Adrenal gland (tissue), 12 donors: Measurements from ENCODE around the gene PTPRH. TPM values are rescaled to one million over a fixed set of nuclear protein-coding genes. Genes with fewer than 3 reads are reported as not detected.

Source experiments
- DNase-seq, 7 donors: peaks; one replicate each; pipeline ENCODE4 v3.0.0-alpha.2; 2019 to 2020
- H3K27ac ChIP-seq, 5 donors: fragments of 200-600 bp; sonication (generic) in 4 of 5; 1 replicate in 3 of 5; 2 replicates in 2 of 5; pipeline versions ENCODE4 v1.5.1 to v1.8.0; 2016 to 2020; ENCODE audit warnings: mild to moderate bottlenecking in 1 of 5
- H3K27me3 ChIP-seq: fragments of 200-600 bp; 2 replicates; pipeline ENCODE4 v1.8.0; 2021
- H3K36me3 ChIP-seq, 2 donors: fragments of 200-600 bp; replicated peaks in 1 of 2; 1 replicate in 1 of 2; 2 replicates in 1 of 2; pipeline versions ENCODE4 v1.5.1 to v1.8.0; 2018 to 2022
- H3K4me1 ChIP-seq, 2 donors: fragments of 200-600 bp; replicated peaks in 1 of 2; 1 replicate in 1 of 2; 2 replicates in 1 of 2; pipeline versions ENCODE4 v1.5.1 to v1.8.0; 2018 to 2021
- H3K4me3 ChIP-seq, 4 donors: fragments of 200-600 bp; sonication (generic) in 3 of 4; one replicate each; pipeline ENCODE4 v1.5.1; 2016 to 2018
- H3K9me3 ChIP-seq, 3 donors: fragments of 200-600 bp; sonication (generic) in 1 of 3; replicated peaks in 1 of 3; 1 replicate in 2 of 3; 2 replicates in 1 of 3; pipeline versions ENCODE4 v1.5.1 to v1.8.0; 2016 to 2021
- CTCF ChIP-seq, 6 experiments: fragments of 450-650 bp in 4 of 6; fragments of 200-600 bp in 2 of 6; sonication (generic) in 1 of 6; IDR thresholded peaks; 1 replicate in 5 of 6; 2 replicates in 1 of 6; pipeline versions ENCODE4 v1.5.1 to v1.8.0; 2016 to 2021; ENCODE audit warnings: antibody characterized with exemption in 6 of 6, mild to moderate bottlenecking in 2 of 6, moderate library complexity in 1 of 6
- POLR2A ChIP-seq, 2 donors: fragments of 450-650 bp; IDR thresholded peaks; one replicate each; pipeline ENCODE4 v1.6.1; 2017; ENCODE audit warnings: antibody characterized with exemption in 2 of 2, mild to moderate bottlenecking in 2 of 2, moderate library complexity in 1 of 2
- WGBS, 4 donors: extraction: QIAGEN DNeasy Blood & Tissue Kit in 2 of 4; methylation state at CpG; one replicate each; pipeline versions ENCODE4 v1.1.5 to v1.1.7; 2013 to 2017; 5-methylcytosine and 5-hydroxymethylcytosine counted together
- intact Hi-C, 2 donors: fragments of 100-400 bp; cut with DNase I; formaldehyde crosslinking; loops; one replicate each; pipeline versions ENCODE4 v1.14.1 to v1.15.0; 2022 to 2023
- polyA plus RNA-seq, 3 donors: library from polyadenylated mRNA; stranded (reverse); fragments of 200-250 nt in 2 of 3; fragments of 350-450 nt in 1 of 3; fragmentation: Illumina TruSeq in 1 of 3; extraction: RNeasy Lipid Tissue Mini Kit (QIAGEN cat#74804) in 1 of 3; gene quantifications; one replicate each; pipeline ENCODE4 v1.2.3, GENCODE V29; 2013 to 2014
- total RNA-seq, 9 donors: library from RNA; depleted of rRNA in 4 of 9; stranded (reverse); fragments of >200 nt in 4 of 9; fragments of 120-200 nt in 1 of 9; fragmentation: NEBNext Ultra II Directional in 1 of 9; extraction: Animal tissue kit (Norgen Biotek cat#: 25700) in 1 of 9; gene quantifications; one replicate each; pipeline versions ENCODE4 v1.1.0 to v1.2.4, GENCODE V29; 2013 to 2023
- donor health status: healthy with polysubstance abuse.
- donor health status: Bipolar disorder and iron deficiency.
- donor health status: DM: yes; HTN: yes; CAD: no.
- donor health status: DM: no; HTN: no; CAD: no.
- donor health status: DM: no; HTN: no; CAD: no.
- donor health status: DM: yes; HTN: yes; CAD: no.

PTPRH gene
- total and polyA plus RNA-seq, 12 donors, result 30.1 to 159 (median 52.9) TPM

GRCh38 chr19:55248166-55248675 lies 38.9 kb upstream of the PTPRH start:
- 58 to 77% (median 59%) methylated on average over 6 to 10 of the region's 10 CpGs for WGBS, 4 donors
- peak in 1 of 7 donors; percentile 76 for DNase-seq
- Histone ChIP-seq H3K27me3 (no peaks in the 10 kb centered on the region), H3K36me3 (peaks cover 0 to 44% of the 10 kb centered on the region in 2 donors), H3K4me3 (no peak overlapping the region), H3K4me1 (peaks cover 11 to 49% of the 10 kb centered on the region in 2 donors), H3K9me3 (no peaks in the 10 kb centered on the region), H3K27ac (peak overlapping the region in 2 of 5 donors; percentile 9 to 66)
- no peak for TF ChIP-seq POLR2A (IDR thresholded peaks at IDR 0.05)
- TF ChIP-seq CTCF (IDR thresholded peaks at IDR 0.05), result no peak
- intact Hi-C loops, result no loop called here

- intact Hi-C loops, result no loop called here
- Histone ChIP-seq H3K36me3 (peaks cover 0 to 49% of the 10 kb centered on the region in 2 donors), H3K4me1 (peaks cover 7 to 43% of the 10 kb centered on the region in 2 donors), H3K4me3 (no peak overlapping the region), H3K27me3 (no peaks in the 10 kb centered on the region), H3K9me3 (no peaks in the 10 kb centered on the region), H3K27ac (peak overlapping the region in 2 of 5 donors; percentile 8 to 66)
- TF ChIP-seq CTCF (IDR thresholded peaks at IDR 0.05), result no peak
- no peak for TF ChIP-seq POLR2A (IDR thresholded peaks at IDR 0.05)
- DNase-seq, result peak in 3 of 7 donors; percentile 13 to 78 (median 17)
- WGBS, 4 donors, result 45 to 56% (median 47%) methylated on average over 5 to 10 of the region's 10 CpGs
Observed at GRCh38 chr19:55247621-55248099, 38.4 kb upstream of the PTPRH start.

- intact Hi-C loops, result no loop called here
- Histone ChIP-seq H3K4me1 (peaks cover 3 to 34% of the 10 kb centered on the region in 2 donors), H3K4me3 (no peak overlapping the region), H3K36me3 (peaks cover 0 to 58% of the 10 kb centered on the region in 2 donors), H3K9me3 (no peaks in the 10 kb centered on the region), H3K27ac (peak overlapping the region in 1 of 5 donors; percentile 66), H3K27me3 (no peaks in the 10 kb centered on the region)
- TF ChIP-seq POLR2A (IDR thresholded peaks at IDR 0.05) (no peak), CTCF (IDR thresholded peaks at IDR 0.05) (no peak)
- WGBS, 4 donors, result 88 to 91% (median 90%) methylated on average over 29 to 40 of the region's 40 CpGs
- peak in 2 of 7 donors; percentile 13 to 20 for DNase-seq
Observed at GRCh38 chr19:55246462-55247451, 37.5 kb upstream of the PTPRH start.

GRCh38 chr19:55245236-55245904 lies 36.1 kb upstream of the PTPRH start:
- H3K9me3 ChIP-seq, result no peaks in the 10 kb centered on the region
- TF ChIP-seq CTCF (IDR thresholded peaks at IDR 0.05) (no peak), POLR2A (IDR thresholded peaks at IDR 0.05) (no peak)
- H3K27me3 ChIP-seq, result no peaks in the 10 kb centered on the region
- H3K4me1 ChIP-seq, result peaks cover 0 to 23% of the 10 kb centered on the region in 2 donors
- DNase-seq, result no peak
- intact Hi-C loops, result loop anchor here in 1 of 2 donors (1.0 kb wide), 1 partner anchor 9 kb away; no protein-coding TSS in a partner anchor
- no peak overlapping the region for H3K27ac ChIP-seq
- no peak overlapping the region for H3K4me3 ChIP-seq
- H3K36me3 ChIP-seq, result peaks cover 0 to 70% of the 10 kb centered on the region in 2 donors
- 90 to 95% (median 93%) methylated on average over 4 to 23 of the region's 23 CpGs for WGBS, 4 donors
